ENCODE results near the gene DSEL.

Gene DSEL

GRCh38 chr18:67500522-67501205 is 15.9 kb downstream of the DSEL start:
- DNase-seq (ENCODE audit: low read depth in 2 of 2): no peak

DNA sequence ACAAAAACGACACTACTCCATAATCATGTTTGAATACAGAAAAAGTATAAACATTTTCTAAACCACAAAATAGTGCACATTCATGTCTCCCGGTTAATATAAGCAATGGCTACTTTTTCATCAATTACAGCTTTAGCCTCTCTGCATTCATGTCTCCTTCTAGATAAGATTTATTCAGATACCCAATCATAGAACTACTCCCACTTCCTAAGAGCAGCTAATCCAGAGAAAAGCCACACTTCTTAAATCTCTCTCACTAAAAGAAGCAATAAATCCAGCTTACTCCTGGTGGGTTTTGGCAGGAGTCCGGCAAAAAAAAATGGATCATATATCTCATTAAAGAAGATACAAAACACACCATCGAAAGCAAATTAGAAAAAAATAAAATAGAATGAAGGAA is 20.1 kb downstream of the DSEL start:
- DNase-seq (ENCODE audit: low read depth in 2 of 2): no peak

- no peak for DNase-seq (ENCODE audit: low read depth in 2 of 2)
Measured at GRCh38 chr18:67486534-67486933, 30.0 kb downstream of the DSEL start.

GRCh38 chr18:67485655-67486054 is 30.9 kb downstream of the DSEL start:
- no peak for DNase-seq (ENCODE audit: low read depth in 2 of 2)

GRCh38 chr18:67484458-67484857 is 32.1 kb downstream of the DSEL start:
- no peak for DNase-seq (ENCODE audit: low read depth in 2 of 2)

DNA sequence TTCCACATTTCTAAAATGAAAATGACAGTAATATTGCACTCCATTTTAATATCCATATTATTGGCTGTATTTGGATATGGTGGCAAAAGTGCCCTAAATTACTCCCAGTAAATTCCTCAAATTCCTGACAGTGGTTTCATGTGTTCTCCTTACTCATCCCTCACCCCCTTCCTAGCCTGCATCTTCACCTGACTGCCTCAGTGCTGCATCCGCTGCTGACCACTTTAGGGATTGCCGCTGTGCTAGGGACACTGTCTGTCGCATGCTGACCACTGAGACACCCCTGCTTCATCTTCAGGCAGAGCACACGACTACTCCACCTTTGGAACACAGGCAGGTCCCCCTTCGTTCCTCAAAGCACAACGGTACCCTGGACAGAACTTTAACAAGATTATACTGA is 32.6 kb downstream of the DSEL start:
- DNase-seq (ENCODE audit: low read depth in 2 of 2): no peak

- no peak for DNase-seq (ENCODE audit: low read depth in 2 of 2)
Measured at GRCh38 chr18:67483237-67483636, 33.3 kb downstream of the DSEL start.

DNA sequence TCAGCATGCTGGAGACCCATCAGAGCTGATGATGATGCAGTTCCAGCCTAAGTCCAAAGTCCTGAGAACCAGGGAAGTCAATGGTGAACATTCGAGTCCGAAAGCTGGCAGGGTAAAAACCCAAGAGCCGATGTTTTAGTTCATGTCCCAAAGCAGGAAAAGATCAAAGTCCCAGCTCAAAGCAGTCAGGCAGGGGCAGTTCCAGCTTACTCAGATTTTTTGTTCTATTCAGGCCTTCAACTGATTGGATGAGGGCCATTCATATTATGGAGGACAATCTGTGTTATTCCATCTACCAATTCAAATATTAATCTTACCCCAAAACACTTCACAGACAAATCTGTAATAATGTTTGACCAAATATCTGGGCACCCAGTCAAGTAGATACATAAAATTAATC is 38.3 kb downstream of the DSEL start:
- no peak for DNase-seq (ENCODE audit: low read depth in 2 of 2)

GRCh38 chr18:67477522-67477921 is 39.0 kb downstream of the DSEL start:
- no peak for DNase-seq (ENCODE audit: low read depth in 2 of 2)

- DNase-seq (ENCODE audit: low read depth in 2 of 2): no peak
Measured at GRCh38 chr18:67476585-67476984, 39.9 kb downstream of the DSEL start.

GRCh38 chr18:67475673-67476072 is 40.8 kb downstream of the DSEL start:
- DNase-seq (ENCODE audit: low read depth in 2 of 2): no peak

DNA sequence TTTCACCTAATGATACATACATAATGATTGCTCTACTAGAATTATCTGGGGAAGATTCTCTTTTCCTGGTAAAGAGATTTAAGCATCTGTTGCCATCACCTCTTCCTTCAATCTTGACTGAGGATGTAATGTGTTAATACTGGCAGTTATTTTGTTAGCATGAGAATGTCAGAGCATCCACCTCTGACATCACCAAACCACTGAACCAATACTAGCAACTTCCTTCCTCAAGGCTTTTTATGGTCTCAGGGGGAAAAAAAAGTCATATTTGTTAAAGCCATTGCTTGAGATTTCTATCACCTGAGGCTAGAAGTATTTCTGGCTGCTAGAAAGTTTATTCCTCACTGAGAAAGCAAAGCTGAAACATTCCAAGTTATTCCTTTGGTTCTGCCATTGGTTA is 48.5 kb downstream of the DSEL start:
- DNase-seq (ENCODE audit: low read depth in 2 of 2): no peak

DNA sequence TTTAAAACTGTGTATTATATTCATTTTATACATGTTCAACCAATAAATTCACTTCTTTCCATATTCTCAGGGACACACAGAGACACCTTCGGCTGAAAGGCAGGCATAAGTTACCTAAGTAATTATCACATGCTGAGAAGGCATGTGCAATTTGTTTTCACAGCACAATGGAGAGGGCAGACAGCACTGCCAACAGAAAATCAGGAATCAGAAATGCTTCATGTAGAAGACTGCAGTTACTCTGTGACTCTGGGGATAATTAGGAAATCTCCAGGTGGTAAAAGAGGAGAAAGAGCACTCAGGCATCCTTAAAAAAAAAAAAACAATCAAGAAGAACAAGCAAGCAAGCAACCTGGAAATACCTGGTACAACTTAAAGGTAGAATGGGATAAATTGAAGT is 49.3 kb downstream of the DSEL start:
- DNase-seq (ENCODE audit: low read depth in 2 of 2): no peak

- no peak for DNase-seq (ENCODE audit: low read depth in 2 of 2)
Measured at GRCh38 chr18:67464499-67464898, 52.0 kb downstream of the DSEL start.

DNA sequence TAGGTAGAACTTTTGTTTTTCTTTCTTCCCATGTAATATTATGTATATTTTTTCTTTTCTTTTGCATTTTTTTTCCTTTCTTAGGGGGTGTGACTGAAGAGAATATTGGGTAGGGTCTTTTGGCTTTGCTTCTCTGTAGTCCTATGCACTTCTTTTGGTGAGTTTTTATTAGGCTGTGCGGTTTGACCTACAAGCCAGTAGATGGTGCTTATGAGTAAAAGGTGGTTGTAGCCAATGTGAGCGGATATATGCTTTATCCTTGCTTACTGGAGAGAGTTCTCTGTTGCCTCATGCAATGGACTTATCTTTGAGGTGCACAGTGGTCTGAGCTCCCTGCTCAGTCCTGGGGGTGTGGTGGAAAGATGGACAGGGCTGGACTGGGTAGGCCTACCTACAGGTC is 52.7 kb downstream of the DSEL start:
- DNase-seq (ENCODE audit: low read depth in 2 of 2): no peak

- no peak for DNase-seq (ENCODE audit: low read depth in 2 of 2)
Measured at GRCh38 chr18:67456711-67457110, 59.8 kb downstream of the DSEL start.
